HG03196 (cell line): Measurements from ENCODE around the gene TEX10.
"Not testable (repeated sequence)": the region's sequence is repeated elsewhere in the genome, so short reads cannot be mapped to it uniquely, and the experiment has no call there.

Experiments used
- ATAC-seq: cut with Tn5 transposase; IDR thresholded peaks from one replicate; pipeline ENCODE4 v1.9.1; 2021; ENCODE audit not compliant: unreplicated experiment

Gene TEX10

DNA sequence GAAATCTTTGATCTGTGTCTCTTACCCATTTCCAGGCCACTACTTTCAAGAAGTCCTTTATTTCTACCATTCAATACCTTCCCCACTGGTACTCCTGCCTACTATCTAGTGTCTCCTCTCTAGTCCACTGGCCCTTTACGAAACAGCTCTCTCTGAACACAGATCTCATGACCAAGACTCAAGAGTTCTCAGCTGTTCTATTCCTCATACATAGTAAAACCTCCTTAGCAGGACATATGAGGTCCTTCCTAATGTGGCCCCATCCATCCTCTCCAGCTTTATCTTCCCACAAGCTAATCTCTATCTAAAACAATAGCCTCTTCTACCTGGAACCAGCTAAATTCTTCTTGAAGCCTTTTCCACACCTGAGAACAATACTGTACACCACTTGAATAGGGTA lies 2.6 kb downstream of the TEX10 start:
- ATAC-seq = no peak

- ATAC-seq = no peak
Measured at GRCh38 chr9:100346836-100347235, 5.9 kb downstream of the TEX10 start.

DNA sequence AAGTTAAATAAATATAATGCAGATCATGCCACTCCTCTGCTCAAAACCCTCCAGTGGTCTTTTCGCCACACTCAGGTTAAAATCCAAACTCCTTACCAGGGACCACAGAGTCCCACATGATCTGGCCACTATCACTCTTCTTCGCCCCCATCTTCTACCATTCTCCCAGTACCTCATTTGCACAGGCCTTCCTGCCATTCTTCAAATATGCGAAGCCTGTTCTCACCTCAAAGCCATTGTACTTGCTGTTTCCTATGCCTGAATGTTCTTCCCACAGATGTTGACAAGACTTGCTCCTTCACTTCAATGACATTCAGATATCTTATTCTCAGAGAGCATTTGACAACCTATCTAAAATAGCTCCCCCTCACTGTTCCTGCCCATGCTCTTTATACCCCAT lies 10.9 kb downstream of the TEX10 start:
- no peak for ATAC-seq

- no peak for ATAC-seq
Measured at GRCh38 chr9:100340224-100340623, 12.5 kb downstream of the TEX10 start.

DNA sequence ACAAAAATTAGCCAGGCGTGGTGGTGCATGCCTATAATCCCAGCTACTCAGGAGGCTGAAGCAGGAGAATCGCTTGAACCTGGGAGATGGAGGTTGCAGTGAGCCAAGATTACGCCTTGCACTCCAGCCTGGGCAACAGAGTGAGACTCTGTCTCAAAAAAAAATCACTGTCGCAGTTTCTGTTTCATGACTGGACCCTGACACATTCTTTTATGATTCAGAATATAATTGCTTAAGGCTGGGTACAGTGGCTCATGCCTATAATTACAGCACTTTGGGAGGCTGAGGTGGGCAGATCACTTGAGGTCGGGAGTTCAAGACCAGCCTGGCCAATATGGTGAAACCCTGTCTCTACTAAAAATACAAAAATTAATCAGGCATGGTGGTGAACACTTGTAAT lies 14.0 kb downstream of the TEX10 start:
- ATAC-seq = not testable (repeated sequence)

DNA sequence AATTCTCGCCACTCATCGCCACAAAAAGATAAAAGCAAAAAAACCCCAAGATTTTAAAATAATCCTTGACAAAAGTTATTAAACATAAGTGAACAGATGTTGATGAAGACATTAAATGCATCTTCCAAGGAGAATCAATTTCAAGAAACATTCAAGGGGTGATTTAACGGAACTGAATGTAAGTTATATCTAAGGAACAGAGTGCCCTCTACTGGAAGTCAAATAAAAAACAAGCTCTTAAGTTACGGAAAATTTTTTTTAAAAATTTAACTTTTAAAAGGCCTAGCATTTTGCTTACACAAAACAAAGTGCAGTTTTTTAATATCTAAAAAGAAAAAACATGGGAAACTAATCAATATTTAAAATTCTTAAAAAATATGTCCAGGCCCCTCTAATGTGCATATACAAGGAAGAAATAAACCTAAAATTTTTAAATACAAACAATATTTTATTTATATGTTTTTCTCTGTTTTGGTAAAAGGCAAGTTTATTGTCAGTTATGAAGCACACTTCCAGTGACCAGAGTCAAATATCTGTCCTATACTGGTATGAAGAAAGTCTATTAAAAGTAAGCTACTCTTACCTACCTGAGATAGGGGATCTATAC lies 28.0 kb downstream of the TEX10 start:
- ATAC-seq = no peak

DNA sequence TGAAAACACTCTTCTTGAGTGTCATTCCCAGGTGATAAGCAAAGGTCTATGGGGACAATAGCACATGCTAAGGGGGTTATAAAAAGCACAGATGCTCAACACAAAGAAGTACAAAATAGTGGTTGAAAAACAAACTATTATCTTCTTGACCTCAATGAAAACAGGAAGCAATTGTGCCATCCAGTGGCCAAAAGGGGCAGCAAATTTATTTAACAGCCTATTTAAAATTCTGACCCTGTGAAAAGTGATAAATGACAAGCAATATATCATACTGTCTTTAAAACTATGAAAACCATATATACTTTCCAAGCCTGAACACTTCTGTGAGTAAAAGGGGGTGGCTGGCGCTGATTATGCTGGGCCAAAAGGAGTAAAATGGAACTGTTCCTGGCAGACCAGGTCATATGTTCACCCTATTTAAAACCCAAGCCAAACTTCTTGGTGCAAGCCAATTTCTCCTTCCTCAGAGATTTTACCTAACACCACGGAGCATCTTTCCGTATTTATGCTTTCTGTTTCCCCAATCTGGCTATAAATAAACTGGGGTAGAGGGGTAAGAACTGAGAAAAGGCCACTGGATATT lies 29.7 kb downstream of the TEX10 start:
- no peak for ATAC-seq

- no peak for ATAC-seq
Measured at GRCh38 chr9:100317706-100318105, 35.0 kb downstream of the TEX10 start.

DNA sequence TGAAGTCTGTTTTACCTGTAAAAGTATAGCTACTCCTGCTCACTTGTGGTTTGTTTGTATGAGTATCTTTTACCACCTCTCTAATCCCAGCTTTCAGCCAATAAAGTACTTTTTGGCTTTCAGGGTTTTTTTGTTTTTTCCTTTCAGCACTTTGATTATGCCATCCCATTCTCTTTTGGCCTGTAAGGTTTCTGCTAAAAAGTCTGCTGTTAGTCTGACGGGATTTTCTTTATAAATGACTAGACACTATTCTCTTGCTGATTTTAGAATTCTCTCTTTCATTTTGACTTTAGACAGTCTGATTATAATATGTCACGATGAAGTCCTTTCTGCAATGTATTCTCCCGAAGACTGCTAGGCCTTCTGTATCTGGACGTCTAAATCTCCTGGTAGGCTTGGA lies 37.2 kb downstream of the TEX10 start:
- ATAC-seq = no peak

GRCh38 chr9:100309992-100310391 lies 42.8 kb downstream of the TEX10 start:
- ATAC-seq = no peak

DNA sequence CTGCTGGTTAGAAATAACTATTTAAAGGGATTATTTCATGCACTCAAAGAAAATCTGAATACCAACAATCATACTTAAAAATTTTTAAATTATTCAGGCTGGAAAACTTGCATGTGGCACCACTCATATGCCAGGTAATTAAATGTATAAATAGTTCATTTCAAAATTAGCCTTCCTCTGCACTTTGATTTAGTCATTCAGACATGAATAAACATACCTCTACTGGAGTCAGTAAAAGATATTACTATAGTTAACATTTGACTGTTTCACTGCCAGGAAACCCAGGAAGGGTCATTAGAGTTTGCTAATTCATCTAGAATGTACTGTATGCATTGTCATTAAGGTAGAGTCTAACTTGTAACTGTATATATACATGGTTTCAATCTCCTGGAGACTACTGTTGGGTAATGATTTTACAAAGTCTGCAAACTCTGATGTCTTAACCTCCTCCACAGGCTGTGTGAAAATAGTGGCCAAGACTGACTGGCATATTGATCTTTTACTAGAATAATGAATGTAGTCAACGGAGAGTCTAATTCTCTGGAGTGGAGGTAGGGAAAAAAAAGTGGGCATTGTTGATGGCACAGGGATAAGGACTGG lies 43.7 kb downstream of the TEX10 start:
- no peak for ATAC-seq

GRCh38 chr9:100307080-100307479 lies 45.7 kb downstream of the TEX10 start:
- ATAC-seq = no peak

DNA sequence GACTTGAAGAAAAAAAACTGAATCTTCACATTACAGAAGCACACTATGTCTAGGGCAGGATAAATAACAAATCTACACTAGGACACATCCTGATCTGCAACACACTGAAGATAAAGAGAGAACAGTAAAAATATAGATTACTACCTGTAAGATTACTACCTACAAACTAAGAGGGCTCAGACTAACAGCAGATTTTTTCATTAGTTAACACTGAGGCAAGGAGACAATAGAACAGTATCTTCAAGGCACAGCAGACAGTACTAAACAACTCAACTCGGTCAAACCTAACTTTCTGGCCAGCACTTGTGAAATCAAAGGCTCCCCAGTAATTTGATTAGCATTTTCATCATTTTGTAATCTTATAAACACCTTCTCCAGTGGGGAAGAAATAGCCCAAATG lies 46.5 kb downstream of the TEX10 start:
- no peak for ATAC-seq

GRCh38 chr9:100303747-100304146 lies 49.0 kb downstream of the TEX10 start:
- no peak for ATAC-seq

DNA sequence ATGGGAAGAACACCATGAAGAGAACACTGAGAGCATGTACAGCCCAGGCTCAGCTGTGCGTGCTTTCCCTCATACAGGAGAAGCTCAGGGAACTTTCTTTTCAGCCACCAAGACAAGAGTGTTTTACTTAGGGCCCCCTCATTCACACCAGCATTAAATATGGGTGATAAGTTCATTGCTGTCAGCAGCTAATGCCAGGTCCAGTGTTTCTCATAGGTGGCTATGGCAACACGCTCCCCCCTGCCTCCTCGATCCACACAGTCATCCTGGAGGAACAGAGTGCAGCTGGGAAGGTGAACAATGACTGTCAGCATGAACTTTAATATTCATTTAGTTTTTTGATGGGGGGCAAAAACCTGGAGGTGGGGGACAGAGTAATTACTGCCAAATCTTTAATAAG lies 54.4 kb downstream of the TEX10 start:
- ATAC-seq = no peak

DNA sequence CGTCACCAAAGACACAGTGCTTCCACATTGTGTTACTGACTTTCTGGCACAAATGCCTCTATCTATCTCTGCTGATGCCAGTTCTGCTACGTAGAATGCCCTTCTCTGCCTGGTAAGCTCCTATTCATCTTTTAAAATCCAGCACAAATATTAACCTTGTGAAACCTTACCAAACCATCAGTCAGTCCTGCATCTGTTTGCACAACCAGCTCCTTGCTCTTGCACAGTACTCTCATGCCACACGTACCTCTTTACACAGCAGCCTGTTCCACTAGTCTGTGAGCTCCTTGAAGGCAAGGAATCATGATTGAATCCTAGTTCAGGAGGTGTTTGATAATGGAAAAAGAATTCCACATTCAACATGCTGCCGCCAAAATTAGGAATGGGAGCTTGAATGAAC lies 56.3 kb downstream of the TEX10 start:
- ATAC-seq = no peak

DNA sequence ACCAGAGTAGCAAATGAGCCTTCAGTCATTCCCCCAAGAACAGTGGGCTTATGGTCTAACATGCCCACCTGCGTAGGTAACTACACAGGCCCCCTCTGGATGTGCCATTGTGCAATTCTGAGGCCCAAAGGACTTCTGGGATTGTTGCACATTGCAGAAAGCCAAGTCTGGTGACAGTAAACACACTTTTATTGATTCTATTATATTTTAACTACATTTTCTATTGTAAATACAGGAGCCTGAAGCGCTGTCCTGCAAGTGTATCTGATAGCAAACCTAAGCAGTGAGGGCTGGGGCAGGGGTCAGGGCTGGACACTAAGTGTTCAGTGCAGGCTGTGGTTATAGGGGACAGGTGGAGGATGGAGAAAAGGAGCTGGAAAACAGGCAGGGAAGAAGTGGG lies 57.5 kb downstream of the TEX10 start:
- ATAC-seq = no peak

DNA sequence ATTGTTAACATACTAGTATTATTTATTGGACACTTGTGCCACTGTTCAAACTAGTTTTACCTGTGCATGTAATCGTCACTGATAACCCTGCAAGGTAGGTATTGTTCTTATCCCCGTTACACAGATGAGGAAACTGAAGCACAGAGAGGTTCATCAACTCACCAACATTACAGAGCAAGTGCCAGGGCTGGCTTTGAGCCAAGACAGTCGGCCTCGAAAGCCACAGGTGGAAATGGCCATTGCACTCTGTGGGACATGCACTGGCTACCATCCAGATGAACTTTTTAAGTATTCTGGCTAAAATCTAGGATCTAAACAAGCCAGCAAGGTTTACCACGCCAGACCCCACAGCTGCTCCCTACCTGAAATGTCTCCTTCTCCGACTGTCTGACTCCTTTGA lies 57.9 kb downstream of the TEX10 start:
- no peak for ATAC-seq

GRCh38 chr9:100294341-100294740 lies 58.4 kb downstream of the TEX10 start:
- ATAC-seq = no peak

GRCh38 chr9:100292414-100292813 lies 60.3 kb downstream of the TEX10 start:
- ATAC-seq = no peak

DNA sequence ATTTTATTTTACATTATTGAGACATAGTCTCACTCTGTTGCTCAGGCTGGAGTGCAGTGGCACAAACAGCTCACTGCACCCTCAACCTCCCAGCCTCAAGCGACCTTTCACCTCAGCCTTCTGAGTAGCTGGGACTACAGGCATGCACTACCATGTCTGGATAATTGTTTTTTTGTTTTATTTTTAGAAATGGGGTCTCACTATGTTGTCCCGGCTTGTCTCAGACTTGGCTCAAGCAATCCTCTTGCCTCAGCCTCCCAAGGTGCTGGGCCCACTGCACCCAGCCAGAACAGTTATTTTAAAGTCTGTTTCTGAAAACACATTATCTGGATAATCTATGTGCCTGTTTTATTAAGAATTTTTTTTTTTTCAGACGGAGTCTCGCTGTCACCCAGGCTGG lies 62.0 kb downstream of the TEX10 start:
- no peak for ATAC-seq

DNA sequence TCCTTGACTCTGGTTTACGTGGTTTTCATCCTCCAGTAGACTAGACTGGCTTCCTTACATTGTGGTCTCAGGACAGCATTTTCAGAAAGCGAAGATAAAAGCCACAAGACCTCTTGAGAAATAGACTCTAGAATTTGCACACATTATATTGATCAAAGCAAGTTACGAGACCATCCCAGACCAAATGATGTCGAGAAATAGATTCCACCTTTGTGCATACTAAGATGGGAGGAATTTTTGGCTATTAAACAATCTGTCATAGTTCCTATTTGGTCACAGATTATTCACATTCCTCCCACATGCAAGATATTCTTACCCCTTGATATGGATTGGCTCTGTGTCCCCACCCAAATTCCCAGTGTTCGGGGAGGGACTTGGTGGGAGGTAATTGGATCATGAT lies 65.6 kb downstream of the TEX10 start:
- ATAC-seq = no peak

- no peak for ATAC-seq
Measured at GRCh38 chr9:100286257-100286656, 66.5 kb downstream of the TEX10 start.
